HepG2 (cell line): ENCODE results near the gene GFOD1. TPM values are rescaled to one million over a fixed set of nuclear protein-coding genes. Genes with fewer than 3 reads are reported as not detected.

Experiments used
- ATAC-seq: fragments of 200-7000 bp; cut with Tn5 transposase; 3 replicates; pipeline ENCODE4 v1.9.1; 2020; ENCODE audit warnings: mild to moderate bottlenecking, moderate library complexity
- BruUV-seq: library from RNA; stranded (reverse); fragments of 400-500 nt; replicated peaks from 2 replicates; lab custom pipeline; 2021; lab: Mats Ljungman, UMichigan
- CTCF ChIA-PET: fragments of 300-600 bp; formaldehyde crosslinking; extraction: SDS; loops from one replicate; lab custom pipeline; 2021; ENCODE audit warnings: low total read pairs, inconsistent platforms, low intra/inter-chr PET ratio; lab: Yijun Ruan, JAX
- POLR2A ChIA-PET: fragments of 350-600 bp; sonication (Branson Sonifier 250); formaldehyde crosslinking; loops from one replicate; lab custom pipeline; 2020; ENCODE audit warnings: antibody characterized with exemption, inconsistent platforms; lab: Yijun Ruan, JAX
- DNase-seq: peaks from one replicate; pipeline ENCODE4 v3.0.0-alpha.2; 2015; ENCODE audit warnings: low spot score
- FAIRE-seq: peaks from 3 replicates; lab custom pipeline; 2011; peaks lifted over from hg19 to GRCh38; lab: Jason Lieb, UNC
- H2AFZ ChIP-seq: one replicate; pipeline ENCODE4 v1.6.1; 2011; ENCODE audit warnings: low read length, inconsistent platforms
- H3K27ac ChIP-seq: fragments of 300-600 bp; 3 replicates; pipeline ENCODE4 v1.8.0; 2011; ENCODE audit warnings: mixed run types, mild to moderate bottlenecking, mixed read lengths, low read length, inconsistent platforms; ENCODE audit not compliant: insufficient read depth; ENCODE audit errors: extremely low read length
- H3K27me3 ChIP-seq, 2 experiments: fragments of 200-600 bp in 1 of 2; 2 replicates in 1 of 2; 3 replicates in 1 of 2; pipeline versions ENCODE4 v1.6.0 to v1.8.0; 2011; ENCODE audit warnings: low read length in 2 of 2, mild to moderate bottlenecking in 2 of 2, moderate library complexity in 2 of 2, inconsistent platforms in 1 of 2; ENCODE audit not compliant: insufficient read depth in 2 of 2, control insufficient read depth in 1 of 2
- H3K36me3 ChIP-seq, 2 experiments: fragments of 200-600 bp in 1 of 2; replicated peaks in 1 of 2; 2 replicates in 1 of 2; 3 replicates in 1 of 2; pipeline versions ENCODE4 v1.5.1 to v1.8.0; 2011; ENCODE audit warnings: low read length in 2 of 2, inconsistent platforms in 1 of 2; ENCODE audit not compliant: insufficient read depth in 2 of 2, control insufficient read depth in 1 of 2
- H3K4me1 ChIP-seq: 2 replicates; pipeline ENCODE4 v1.5.1; 2012; ENCODE audit warnings: low read length, inconsistent platforms; ENCODE audit not compliant: insufficient read depth
- H3K4me2 ChIP-seq: 2 replicates; pipeline ENCODE4 v1.6.0; 2011; ENCODE audit warnings: low read depth, low read length, inconsistent platforms
- H3K4me3 ChIP-seq, 3 experiments: fragments of 200-600 bp in 1 of 3; sonication (generic), shearing (Covaris generic) in 1 of 3; replicated peaks in 1 of 3; 2 replicates each; pipeline ENCODE4 v1.5.1; 2011 to 2016; ENCODE audit warnings: low read length in 3 of 3, inconsistent platforms in 2 of 3, low read depth in 2 of 3, mild to moderate bottlenecking in 2 of 3, control low read depth in 1 of 3, mixed read lengths in 1 of 3; ENCODE audit not compliant: insufficient read depth in 1 of 3
- H3K79me2 ChIP-seq: one replicate; pipeline ENCODE4 v1.6.1; 2011; ENCODE audit warnings: low read length, inconsistent platforms; ENCODE audit not compliant: insufficient read depth
- H3K9ac ChIP-seq: 2 replicates; pipeline ENCODE4 v1.6.0; 2011; ENCODE audit warnings: mild to moderate bottlenecking, low read depth, low read length, inconsistent platforms; ENCODE audit not compliant: insufficient read depth
- H3K9me3 ChIP-seq: 2 replicates; pipeline ENCODE4 v1.5.1; 2012; ENCODE audit warnings: mild to moderate bottlenecking, low read length
- H4K20me1 ChIP-seq: 2 replicates; pipeline ENCODE4 v1.6.0; 2011; ENCODE audit warnings: inconsistent platforms, mild to moderate bottlenecking, low read length, moderate library complexity; ENCODE audit not compliant: insufficient read depth
- CEBPB ChIP-seq: IDR thresholded peaks from 2 replicates; pipeline ENCODE4 v1.6.1; 2011; ENCODE audit warnings: low read depth, low read length, improper control_type of control experiment, borderline replicate concordance
- ZBTB26 ChIP-seq: IDR thresholded peaks from 2 replicates; pipeline ENCODE4 v1.6.1; 2016; ENCODE audit warnings: missing compliant biosample characterization, missing genetic modification reagents, borderline replicate concordance
- ZBTB33 ChIP-seq: sonication (generic); formaldehyde crosslinking; IDR thresholded peaks from 2 replicates; pipeline ENCODE4 v1.4.0; 2020; ENCODE audit warnings: missing genetic modification reagents
- ZNF687 ChIP-seq: sonication (generic); formaldehyde crosslinking; IDR thresholded peaks from 2 replicates; pipeline ENCODE4 v1.5.1; 2020; ENCODE audit warnings: mild to moderate bottlenecking, missing genetic modification reagents, moderate library complexity
- WGBS: methylation state at CpG from one replicate; pipeline ENCODE4 v1.1.6; 2017; ENCODE audit warnings: low lambda C conversion rate; 5-methylcytosine and 5-hydroxymethylcytosine counted together
- in situ Hi-C: cut with HindIII; loops from 2 replicates; pipeline ENCODE4 v1.10.0; 2017; ENCODE audit warnings: low pct_unique_long_range_greater_than_20kb; ENCODE audit not compliant: extremely low pct_ligation_motif_present
- intact Hi-C: fragments of 100-400 bp; cut with micrococcal nuclease; formaldehyde crosslinking; loops from one replicate; pipeline ENCODE4 v1.10.0; 2022; ENCODE audit not compliant: unreplicated experiment
- polyA plus RNA-seq, 8 experiments: library from polyadenylated mRNA; depleted of rRNA in 3 of 8; stranded (reverse) in 7 of 8; unstranded in 1 of 8; fragments of >200 nt; fragmentation: Illumina TruSeq in 4 of 8; extraction: Trizol in 4 of 8; gene quantifications; 2 replicates each; pipeline versions ENCODE4 v1.2.1 to v1.2.3, GENCODE V29; 2011 to 2016; ENCODE audit warnings: low read depth in 4 of 8, missing spikeins in 1 of 8, mixed read lengths in 1 of 8; ENCODE audit not compliant: insufficient read depth in 1 of 8
- total RNA-seq, 5 experiments: library from RNA; depleted of rRNA; stranded (reverse); fragments of >200 nt; fragmentation: Illumina TruSeq; extraction: Trizol; gene quantifications; 2 replicates each; pipeline ENCODE4 v1.2.3, GENCODE V29; 2016; ENCODE audit warnings: low read depth in 1 of 5

Gene GFOD1
- total and polyA plus RNA-seq, 2 of the 13 experiments (the other 11 are each of a cell fraction or from before 2014, with no cell fraction given) = 1.9 to 6.4 TPM

- no peak overlapping the region for H3K9ac ChIP-seq
- POLR2A ChIA-PET = interaction anchor here (0.7 kb wide), 1 partner anchor 54 kb away, joined by 3 read pairs; no protein-coding TSS in a partner anchor
- no peak; the same call in 2 of the 3 replicates for ATAC-seq
- intact Hi-C loops = no loop called here
- TF ChIP-seq ZBTB33 (CRISPR knock-in tag) (0 out of 2 replicates have a peak, but pooled peaks have one; percentile 50), ZNF687 (CRISPR knock-in tag) (0 out of 2 replicates have a peak, but pooled peaks have one; percentile 23), ZBTB26 (CRISPR knock-in tag) (no peak), CEBPB (peak; percentile 27; the same call in 1 of the 2 replicates)
- BruUV-seq = no TSS peak
- peaks cover 25% of the 10 kb centered on the region for H3K4me1 ChIP-seq
- H3K79me2 ChIP-seq = no peaks in the 10 kb centered on the region
- FAIRE-seq = no peak
- no peaks in the 10 kb centered on the region for H4K20me1 ChIP-seq
- H3K4me2 ChIP-seq = no peak overlapping the region
- H3K27ac ChIP-seq = no peak overlapping the region
- no peaks in the 10 kb centered on the region for H3K27me3 ChIP-seq
- in situ Hi-C loops = no loop called here
- no peak overlapping the region for H3K4me3 ChIP-seq
- no peak overlapping the region for H2AFZ ChIP-seq
- no peaks in the 10 kb centered on the region for H3K9me3 ChIP-seq
- no peak for DNase-seq
- CTCF ChIA-PET = no interaction called here
- WGBS = 68% methylated on average over 5 of the region's 6 CpGs
- H3K36me3 ChIP-seq = no peaks in the 10 kb centered on the region
These were observed 25.6 kb downstream of the GFOD1 start for GRCh38 chr6:13461805-13462204.
